Measurements from ENCODE around the gene GLCCI1.

DNA sequence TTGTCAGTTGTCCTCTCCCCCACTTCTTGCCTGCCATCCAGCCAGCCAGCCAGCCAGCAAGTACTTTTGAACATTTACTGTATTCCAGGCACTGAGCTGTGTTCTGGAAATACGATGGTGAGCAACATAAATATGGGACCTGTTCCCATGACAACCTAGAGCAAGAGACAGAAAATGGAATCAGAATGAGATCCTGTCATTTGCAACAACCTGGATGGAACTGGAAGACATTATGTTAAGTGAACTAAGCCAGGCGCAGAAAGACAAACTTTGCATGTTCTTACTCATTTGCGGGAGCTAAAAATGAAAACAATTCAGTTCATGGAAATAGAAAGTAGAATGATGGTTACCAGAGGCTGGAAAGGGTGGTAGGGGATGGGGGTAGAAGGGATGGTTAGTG lies 152.6 kb downstream of the GLCCI1 start:
- TF ChIP-seq EZH2phosphoT487 (IDR thresholded peaks at IDR 0.05; ENCODE audit: borderline replicate concordance), result no peak
- TF ChIP-seq, protein P1, sequence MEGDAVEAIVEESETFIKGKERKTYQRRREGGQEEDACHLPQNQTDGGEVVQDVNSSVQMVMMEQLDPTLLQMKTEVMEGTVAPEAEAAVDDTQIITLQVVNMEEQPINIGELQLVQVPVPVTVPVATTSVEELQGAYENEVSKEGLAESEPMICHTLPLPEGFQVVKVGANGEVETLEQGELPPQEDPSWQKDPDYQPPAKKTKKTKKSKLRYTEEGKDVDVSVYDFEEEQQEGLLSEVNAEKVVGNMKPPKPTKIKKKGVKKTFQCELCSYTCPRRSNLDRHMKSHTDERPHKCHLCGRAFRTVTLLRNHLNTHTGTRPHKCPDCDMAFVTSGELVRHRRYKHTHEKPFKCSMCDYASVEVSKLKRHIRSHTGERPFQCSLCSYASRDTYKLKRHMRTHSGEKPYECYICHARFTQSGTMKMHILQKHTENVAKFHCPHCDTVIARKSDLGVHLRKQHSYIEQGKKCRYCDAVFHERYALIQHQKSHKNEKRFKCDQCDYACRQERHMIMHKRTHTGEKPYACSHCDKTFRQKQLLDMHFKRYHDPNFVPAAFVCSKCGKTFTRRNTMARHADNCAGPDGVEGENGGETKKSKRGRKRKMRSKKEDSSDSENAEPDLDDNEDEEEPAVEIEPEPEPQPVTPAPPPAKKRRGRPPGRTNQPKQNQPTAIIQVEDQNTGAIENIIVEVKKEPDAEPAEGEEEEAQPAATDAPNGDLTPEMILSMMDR (conservative IDR thresholded peaks at IDR 0.05; ENCODE audit: low read length), result no peak
